Measurements from ENCODE around the gene MUC5B.

The MUC5B gene

GRCh38 chr11:1202776-1203504 is 19.9 kb upstream of the MUC5B start:
- no peak overlapping the region for H3K4me3 ChIP-seq (replicated peaks; ENCODE audit: low read depth, low read length)
- peak; percentile 96 for TF ChIP-seq CTCF (IDR thresholded peaks at IDR 0.05; ENCODE audit: insufficient read depth, low read length, poor library complexity, severe bottlenecking)
- no peaks in the 10 kb centered on the region for H3K36me3 ChIP-seq (ENCODE audit: control insufficient read depth, insufficient read depth, low read length)
- peak; percentile 46 for DNase-seq (ENCODE audit: extremely low read depth, insufficient read length)
- H3K27me3 ChIP-seq (replicated peaks; ENCODE audit: control insufficient read depth, insufficient read depth, low read length) = no peaks in the 10 kb centered on the region

- H3K27me3 ChIP-seq (replicated peaks; ENCODE audit: control insufficient read depth, insufficient read depth, low read length) = no peaks in the 10 kb centered on the region
- TF ChIP-seq CTCF (IDR thresholded peaks at IDR 0.05; ENCODE audit: insufficient read depth, low read length, poor library complexity, severe bottlenecking) = no peak
- no peak overlapping the region for H3K4me3 ChIP-seq (replicated peaks; ENCODE audit: low read depth, low read length)
- no peaks in the 10 kb centered on the region for H3K36me3 ChIP-seq (ENCODE audit: control insufficient read depth, insufficient read depth, low read length)
- peak; percentile 0 for DNase-seq (ENCODE audit: extremely low read depth, insufficient read length)
Observed at GRCh38 chr11:1203505-1204271, 19.2 kb upstream of the MUC5B start.

GRCh38 chr11:1204381-1205101 is 18.3 kb upstream of the MUC5B start:
- no peak for TF ChIP-seq CTCF (IDR thresholded peaks at IDR 0.05; ENCODE audit: insufficient read depth, low read length, poor library complexity, severe bottlenecking)
- H3K4me3 ChIP-seq (replicated peaks; ENCODE audit: low read depth, low read length) = no peak overlapping the region
- H3K36me3 ChIP-seq (ENCODE audit: control insufficient read depth, insufficient read depth, low read length) = no peaks in the 10 kb centered on the region
- DNase-seq (ENCODE audit: extremely low read depth, insufficient read length) = peak; percentile 3
- H3K27me3 ChIP-seq (replicated peaks; ENCODE audit: control insufficient read depth, insufficient read depth, low read length) = no peaks in the 10 kb centered on the region

- H3K36me3 ChIP-seq (ENCODE audit: control insufficient read depth, insufficient read depth, low read length) = no peaks in the 10 kb centered on the region
- H3K27me3 ChIP-seq (replicated peaks; ENCODE audit: control insufficient read depth, insufficient read depth, low read length) = no peaks in the 10 kb centered on the region
- no peak overlapping the region for H3K4me3 ChIP-seq (replicated peaks; ENCODE audit: low read depth, low read length)
- no peak for TF ChIP-seq CTCF (IDR thresholded peaks at IDR 0.05; ENCODE audit: insufficient read depth, low read length, poor library complexity, severe bottlenecking)
- DNase-seq (ENCODE audit: extremely low read depth, insufficient read length) = peak; percentile 0
Observed at GRCh38 chr11:1205121-1205986, 17.5 kb upstream of the MUC5B start.

- no peak for TF ChIP-seq CTCF (IDR thresholded peaks at IDR 0.05; ENCODE audit: insufficient read depth, low read length, poor library complexity, severe bottlenecking)
- Histone ChIP-seq H3K36me3 (ENCODE audit: control insufficient read depth, insufficient read depth, low read length) (no peaks in the 10 kb centered on the region), H3K27me3 (replicated peaks; ENCODE audit: control insufficient read depth, insufficient read depth, low read length) (no peaks in the 10 kb centered on the region), H3K4me3 (replicated peaks; ENCODE audit: low read depth, low read length) (no peak overlapping the region)
- no peak for DNase-seq (ENCODE audit: extremely low read depth, insufficient read length)
Observed at GRCh38 chr11:1205987-1206331, 16.9 kb upstream of the MUC5B start.

All from GM06990 (cell line).